NCI-H1417 (cell line): ENCODE results near the gene IL18R1.

Source experiments
- DNase-seq, 3 experiments: peaks; one replicate each; lab custom pipeline; 2025; lab: John Stamatoyannopoulos, UW

IL18R1 gene

GRCh38 chr2:102345329-102345920, 10.2 kb upstream of the IL18R1 start:
- no peak for DNase-seq

- DNase-seq, result no peak
These were observed 9.0 kb upstream of the IL18R1 start for GRCh38 chr2:102346381-102347130.

GRCh38 chr2:102350137-102350793, 5.3 kb upstream of the IL18R1 start:
- DNase-seq, result no peak

- DNase-seq, result no peak
These were observed 751 bp downstream of the IL18R1 start for GRCh38 chr2:102356381-102356712.

GRCh38 chr2:102356741-102357140, 1.1 kb downstream of the IL18R1 start:
- no peak for DNase-seq

GRCh38 chr2:102357937-102358336, 2.3 kb downstream of the IL18R1 start:
- DNase-seq, result no peak

GRCh38 chr2:102358496-102358895, 2.9 kb downstream of the IL18R1 start:
- no peak for DNase-seq

GRCh38 chr2:102359527-102359926, 3.9 kb downstream of the IL18R1 start:
- no peak for DNase-seq

- no peak for DNase-seq
These were observed 6.1 kb downstream of the IL18R1 start for GRCh38 chr2:102361632-102362241.

GRCh38 chr2:102365763-102366162, 10.2 kb downstream of the IL18R1 start:
- DNase-seq, result no peak

- DNase-seq, result no peak
These were observed 11.0 kb downstream of the IL18R1 start for GRCh38 chr2:102366406-102367112.

- DNase-seq, result no peak
These were observed 11.9 kb downstream of the IL18R1 start for GRCh38 chr2:102367331-102367971.

GRCh38 chr2:102368461-102369109, 13.0 kb downstream of the IL18R1 start:
- DNase-seq, result no peak

- no peak for DNase-seq
These were observed 14.3 kb downstream of the IL18R1 start for GRCh38 chr2:102369866-102370265.

GRCh38 chr2:102376052-102376591, 20.5 kb downstream of the IL18R1 start:
- DNase-seq, result no peak

GRCh38 chr2:102383722-102384121, 28.1 kb downstream of the IL18R1 start:
- no peak for DNase-seq

- no peak for DNase-seq
These were observed 29.9 kb downstream of the IL18R1 start for GRCh38 chr2:102385522-102385921.

GRCh38 chr2:102386004-102386403, 30.4 kb downstream of the IL18R1 start:
- DNase-seq, result no peak

GRCh38 chr2:102386867-102387541, 31.4 kb downstream of the IL18R1 start:
- DNase-seq, result no peak

GRCh38 chr2:102387763-102388546, 32.4 kb downstream of the IL18R1 start:
- DNase-seq, result no peak
